ENCODE data around the gene TMEM200C.

TMEM200C gene

DNA sequence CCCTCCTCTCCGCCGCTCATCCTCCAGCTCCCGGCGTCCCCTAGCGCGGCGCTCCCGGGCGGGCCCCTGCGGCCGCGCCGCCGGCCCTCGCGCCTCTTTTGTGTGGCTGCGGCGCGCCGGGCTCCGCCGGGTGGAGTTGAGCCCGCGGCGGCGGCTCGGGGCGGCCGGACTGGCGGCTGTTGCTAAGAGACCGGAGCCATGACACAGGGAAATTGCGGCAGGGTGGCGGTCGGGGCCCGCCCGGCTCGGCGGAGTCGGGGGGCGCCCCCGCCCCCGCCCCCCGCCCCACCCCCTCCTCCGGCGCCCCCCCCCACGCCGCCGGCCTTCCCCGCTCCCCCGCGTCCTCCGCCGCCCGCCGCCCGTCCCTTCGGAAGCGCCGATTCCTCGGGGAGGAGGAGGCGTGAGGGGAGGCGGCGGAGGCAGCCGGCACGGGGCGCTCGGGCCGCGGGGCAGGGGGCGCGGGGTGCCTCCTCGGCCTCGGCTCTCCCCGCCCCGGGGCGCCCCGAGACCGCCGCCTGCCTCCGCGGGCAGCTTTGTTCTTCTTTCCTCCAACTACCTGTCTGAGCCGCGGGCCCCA, at the start of gene TMEM200C:
Gene TMEM200C, minus strand, starts transcription at position 224 of the 577 bp plus-strand sequence. CDS start 3,459 bp downstream, outside the sequence.
- DNase-seq, result peak; percentile 6

DNA sequence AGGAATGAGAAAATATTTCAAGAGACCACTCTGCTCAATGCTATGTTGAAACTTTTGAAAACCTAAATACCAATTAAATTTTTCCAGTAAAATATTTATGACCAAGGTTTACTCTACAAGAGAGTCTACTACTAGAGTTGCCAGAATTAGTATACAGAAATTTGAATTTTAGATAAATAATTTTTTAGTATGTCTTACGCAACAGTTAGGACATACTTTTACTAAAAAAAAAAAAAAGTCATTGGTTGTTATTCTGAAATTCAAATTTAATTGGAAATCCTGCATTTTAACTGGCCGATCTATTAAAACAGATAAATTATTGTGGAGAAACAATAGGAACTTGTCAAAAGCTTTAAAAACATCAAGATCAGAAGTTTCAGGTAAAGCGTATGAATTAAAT, 49.1 kb upstream of the TMEM200C start:
- no peak for DNase-seq

DNA sequence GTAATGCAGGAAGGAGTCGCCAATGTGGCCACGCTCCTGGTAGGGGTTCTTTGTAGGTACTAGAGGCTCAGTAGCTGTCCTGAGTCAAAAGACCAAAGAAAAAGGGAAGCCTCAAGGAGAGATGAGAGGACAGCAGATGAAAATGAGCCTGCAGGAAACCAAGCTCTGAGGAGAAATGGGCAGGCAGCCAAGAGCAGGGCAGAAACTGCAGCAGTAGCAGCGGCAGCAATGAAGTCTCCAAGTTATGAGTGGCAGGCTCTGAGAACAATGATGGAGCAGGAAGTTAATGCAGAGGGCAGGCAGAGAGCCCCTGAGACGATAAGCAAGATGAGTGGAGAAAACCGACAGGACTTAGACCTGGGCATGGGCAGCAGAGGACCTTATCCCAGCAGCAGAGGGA, 48.2 kb upstream of the TMEM200C start:
- no peak for DNase-seq

DNA sequence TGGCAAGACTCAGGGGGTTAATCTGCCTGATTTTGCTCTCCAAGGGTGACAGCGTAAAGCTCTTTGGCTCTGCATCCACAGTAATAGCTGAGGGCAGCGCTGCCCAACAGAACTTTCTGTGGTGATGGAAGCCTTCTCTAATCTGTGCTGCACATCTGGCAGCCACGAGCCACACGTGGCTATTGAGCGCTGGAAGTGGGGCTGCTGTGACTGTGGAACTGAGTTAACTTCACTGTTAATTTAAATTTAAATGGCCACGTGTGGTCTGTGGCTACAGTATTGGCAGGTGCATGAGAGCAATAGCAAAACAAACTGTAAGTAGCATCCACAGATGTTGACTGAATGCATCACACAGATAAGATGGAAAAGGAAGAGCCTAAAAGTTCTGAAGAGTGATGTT, 47.3 kb upstream of the TMEM200C start:
- DNase-seq, result no peak

DNA sequence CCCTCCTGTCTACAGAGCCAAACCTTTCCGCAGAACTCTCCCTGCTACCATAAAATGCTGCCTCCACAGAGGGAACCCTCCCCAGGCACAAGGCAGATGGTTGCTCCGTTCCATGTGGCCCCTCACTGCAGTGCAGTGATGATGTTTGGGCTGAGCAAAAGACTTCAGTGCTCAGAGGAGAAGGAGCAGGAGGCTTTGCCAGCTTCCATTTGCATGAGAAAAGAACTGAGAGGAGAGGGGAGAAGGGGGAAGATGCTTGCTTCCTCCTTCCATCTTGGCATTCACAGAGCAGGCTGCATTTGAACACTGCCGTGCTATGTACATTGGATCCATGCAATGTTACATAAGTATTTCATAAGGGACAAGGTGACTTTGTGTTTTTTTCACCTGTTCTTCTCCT, 46.6 kb upstream of the TMEM200C start:
- DNase-seq, result no peak

DNA sequence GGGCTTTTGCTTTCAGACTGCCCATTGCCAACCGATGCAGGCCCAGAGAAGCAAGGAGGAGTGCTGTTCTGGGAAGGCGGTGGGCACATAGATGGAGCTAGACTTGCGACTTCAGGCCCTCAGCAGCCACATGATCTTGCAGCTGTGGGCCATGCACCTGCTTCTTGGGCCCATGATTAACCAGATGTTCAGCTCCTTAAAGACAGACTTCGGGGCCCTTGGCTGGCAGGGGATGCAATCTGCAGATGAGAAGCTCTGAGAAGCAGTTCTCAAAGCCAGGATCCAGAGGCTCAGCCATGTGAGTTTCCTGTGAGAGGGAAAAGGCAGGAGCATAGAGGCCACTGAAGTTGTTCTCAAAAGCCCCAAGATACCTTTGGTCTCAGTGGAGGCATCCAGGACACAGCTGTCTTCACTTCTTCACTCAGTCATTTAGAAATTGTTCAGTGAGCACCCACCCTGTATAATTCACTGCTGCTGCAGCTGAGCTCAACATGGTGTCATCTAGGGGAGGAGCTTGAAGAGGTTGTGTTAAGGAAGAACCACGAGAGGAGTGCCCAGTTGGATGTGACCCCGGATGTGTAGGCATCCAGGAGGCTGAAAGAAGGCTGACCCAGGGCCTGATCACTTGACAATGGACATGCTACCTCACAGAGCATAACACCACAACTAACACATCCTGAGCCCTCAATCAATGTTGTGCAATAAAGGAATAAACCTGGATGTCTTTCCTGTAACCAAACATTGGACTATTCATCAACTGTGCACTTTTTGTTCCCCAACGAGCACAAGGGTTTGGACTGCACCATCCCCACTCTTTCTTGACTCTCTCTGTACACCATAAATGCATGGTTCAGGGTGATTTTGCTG, 44.7 kb upstream of the TMEM200C start:
- no peak for DNase-seq

DNA sequence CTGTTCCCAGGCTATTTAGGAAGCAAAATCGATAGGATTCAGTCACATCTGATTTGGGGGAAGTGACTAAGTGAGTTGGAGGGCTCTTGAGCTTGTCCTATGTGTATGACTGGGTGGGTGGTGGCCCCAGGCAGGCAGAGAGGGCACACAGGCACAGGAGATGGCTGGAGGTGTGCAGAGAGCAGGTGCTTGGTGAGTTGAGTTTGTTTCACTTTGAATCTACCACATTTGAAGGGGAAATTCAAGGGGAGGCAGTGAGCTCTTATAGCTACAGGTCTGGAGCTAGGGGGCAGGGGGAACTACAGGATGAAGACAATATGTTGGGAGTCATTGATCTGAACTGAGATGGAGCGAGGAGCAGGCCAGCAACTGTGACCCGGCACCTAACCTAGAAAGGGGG, 42.5 kb upstream of the TMEM200C start:
- no peak for DNase-seq

DNA sequence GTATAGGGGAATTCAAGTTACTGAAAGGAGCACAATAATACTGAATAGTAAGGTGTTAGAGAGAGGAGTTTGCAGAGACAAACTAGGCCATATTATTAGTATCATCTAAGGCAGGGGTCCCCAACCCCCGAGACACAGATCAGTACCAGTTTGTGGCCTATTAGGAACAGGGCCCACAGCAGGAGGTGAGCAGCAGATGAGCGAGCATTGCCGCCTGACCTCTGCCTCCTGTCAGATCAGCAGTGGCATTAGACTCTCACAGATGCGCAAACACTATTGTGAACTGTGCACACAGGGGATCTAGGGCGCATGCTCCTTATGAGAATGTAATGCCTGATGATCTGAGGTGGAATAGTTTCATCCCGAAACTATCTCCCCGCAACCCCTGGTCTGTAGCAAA, 41.8 kb upstream of the TMEM200C start:
- no peak for DNase-seq

DNA sequence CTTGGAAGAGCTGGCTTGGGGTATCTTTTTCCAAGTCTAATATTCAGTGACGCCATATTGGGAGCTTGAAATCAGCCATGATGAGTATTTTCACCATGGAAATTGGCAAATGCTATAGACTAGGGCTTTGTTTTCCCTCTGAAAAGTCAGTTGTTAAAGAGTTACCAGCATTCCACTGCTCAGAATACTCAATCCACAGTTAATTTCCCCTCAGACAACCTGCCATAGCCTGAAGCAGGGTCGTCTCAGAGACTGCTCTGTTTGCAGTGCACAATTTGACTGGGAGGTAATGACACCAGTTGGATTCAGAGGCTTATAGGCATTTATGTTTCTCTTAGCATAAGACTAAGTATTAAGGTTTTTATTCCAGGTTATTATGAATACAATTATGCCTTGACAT, 35.5 kb upstream of the TMEM200C start:
- no peak for DNase-seq

DNA sequence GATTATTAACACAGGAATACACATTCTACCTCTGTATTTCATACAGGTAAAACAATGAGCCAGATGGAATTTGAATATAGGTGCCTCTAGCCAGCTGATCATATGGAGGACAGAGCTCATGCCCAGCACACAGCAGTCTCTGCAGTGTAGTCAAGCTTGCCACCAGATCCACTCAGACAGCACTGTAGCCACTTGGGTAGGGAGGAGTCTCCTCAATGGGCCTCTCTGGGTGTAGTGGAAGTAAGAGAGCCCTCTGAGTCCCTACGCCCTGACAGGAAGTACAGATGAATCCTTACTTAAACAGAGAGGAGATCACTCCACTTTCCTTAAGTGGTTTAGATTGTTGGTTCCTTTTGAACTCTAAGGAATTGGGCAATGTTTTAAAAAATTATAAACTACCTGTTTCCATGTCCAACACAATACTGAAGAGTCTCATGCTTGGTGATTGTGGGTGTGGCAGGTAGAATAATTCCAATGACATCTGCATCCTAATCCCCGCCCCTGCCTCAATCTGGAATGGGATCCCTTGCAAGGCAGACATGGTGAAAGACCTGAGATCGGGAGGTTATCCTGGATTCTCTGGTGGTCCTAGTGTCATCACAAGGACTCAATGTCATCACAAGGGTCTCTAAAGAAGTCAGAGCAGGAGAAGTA, 23.0 kb upstream of the TMEM200C start:
- DNase-seq, result no peak

DNA sequence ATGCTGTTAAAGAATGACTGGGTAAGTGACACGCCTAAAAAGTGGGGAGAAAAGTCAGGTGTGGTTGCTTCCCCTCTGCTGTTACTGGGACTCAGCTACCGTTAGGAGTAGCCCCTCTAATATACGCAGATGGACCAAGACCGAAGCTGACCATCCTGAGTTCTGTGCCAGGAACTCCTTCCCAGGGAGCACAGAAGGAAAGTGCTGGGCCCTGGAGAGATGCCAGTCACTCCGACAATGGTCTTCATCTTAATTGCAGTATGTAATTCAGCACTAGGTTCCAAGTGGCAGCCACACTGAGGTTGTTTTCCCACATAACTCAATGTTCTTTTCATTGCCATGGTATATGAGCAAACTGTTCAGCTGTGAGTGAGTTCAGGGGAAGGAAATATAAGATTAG, 19.6 kb upstream of the TMEM200C start:
- no peak for DNase-seq

DNA sequence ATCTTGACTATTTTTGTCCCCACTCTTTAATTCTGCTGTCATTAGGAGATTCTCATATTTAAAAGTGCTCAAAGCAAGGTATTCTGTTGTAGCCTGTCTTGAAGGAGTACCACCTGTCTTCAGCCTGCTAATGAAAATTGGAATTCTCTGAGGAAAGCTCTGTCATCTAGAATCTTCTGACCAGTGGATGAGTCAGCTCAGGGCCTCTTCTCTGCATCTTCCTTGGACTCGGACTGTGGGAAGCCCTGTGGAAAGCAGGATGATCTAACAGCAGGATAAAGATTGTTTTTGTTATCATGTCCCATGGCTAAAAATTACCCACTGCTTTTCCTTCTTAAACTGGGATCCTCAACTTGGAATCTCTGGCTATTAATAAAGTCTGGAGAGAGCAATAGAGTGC, 18.7 kb upstream of the TMEM200C start:
- DNase-seq, result no peak

DNA sequence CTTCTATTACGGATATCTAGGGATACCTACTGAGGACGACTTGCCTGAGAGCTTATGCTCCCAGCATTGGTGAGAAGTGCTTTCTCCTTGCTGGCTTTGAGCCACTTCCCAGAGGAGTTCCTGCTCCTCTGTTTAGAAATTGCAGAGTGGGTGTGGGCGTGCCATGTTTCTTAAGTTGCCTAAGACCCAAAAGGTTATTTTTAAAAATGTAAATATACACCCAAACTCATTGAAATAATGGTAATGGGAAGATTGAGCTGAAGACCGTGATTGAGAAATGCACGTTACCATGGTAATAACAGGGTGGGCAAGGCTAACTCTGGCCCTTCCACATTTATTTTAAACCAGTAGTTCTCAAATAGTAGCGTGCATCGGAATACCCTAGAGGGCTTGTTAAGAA, 17.2 kb upstream of the TMEM200C start:
- no peak for DNase-seq

DNA sequence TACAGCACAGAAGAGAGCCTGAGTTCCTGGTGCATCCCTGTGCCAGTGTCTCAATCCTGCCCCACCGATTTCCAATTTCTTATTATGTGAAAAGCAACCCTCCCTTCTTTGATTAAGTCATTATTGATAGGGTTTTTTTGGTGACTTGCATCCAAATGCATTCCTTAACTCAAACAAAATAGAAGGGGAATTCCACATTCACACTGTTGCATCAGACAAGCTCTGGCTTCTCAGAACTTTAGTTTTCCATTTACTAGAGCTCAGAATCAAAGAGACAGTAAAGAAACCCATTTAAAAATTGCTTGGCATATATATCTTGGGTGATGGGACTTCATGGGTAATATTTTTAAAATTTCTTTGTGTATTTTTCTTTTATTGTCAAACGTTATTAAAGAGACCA, 13.8 kb upstream of the TMEM200C start:
- no peak for DNase-seq

DNA sequence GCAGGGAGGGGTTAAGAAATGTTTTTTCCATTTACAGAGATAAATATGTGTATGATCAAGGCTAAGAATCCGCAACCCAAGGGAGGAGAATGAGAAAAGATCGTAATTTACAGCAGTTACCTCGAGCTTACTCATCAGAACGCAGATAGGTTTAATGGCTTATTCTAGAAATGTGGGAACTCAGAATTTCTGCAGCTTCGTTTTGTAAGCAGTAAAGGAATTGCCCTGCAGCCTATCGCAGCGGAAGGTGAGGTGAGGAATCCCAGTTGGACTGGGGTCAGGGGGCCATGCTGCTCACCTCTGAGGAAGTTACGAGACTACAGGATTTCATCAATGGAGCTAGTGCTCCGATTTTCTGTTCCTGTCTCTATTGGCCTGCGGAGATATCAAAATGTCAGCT, 8.1 kb upstream of the TMEM200C start:
- no peak for DNase-seq

DNA sequence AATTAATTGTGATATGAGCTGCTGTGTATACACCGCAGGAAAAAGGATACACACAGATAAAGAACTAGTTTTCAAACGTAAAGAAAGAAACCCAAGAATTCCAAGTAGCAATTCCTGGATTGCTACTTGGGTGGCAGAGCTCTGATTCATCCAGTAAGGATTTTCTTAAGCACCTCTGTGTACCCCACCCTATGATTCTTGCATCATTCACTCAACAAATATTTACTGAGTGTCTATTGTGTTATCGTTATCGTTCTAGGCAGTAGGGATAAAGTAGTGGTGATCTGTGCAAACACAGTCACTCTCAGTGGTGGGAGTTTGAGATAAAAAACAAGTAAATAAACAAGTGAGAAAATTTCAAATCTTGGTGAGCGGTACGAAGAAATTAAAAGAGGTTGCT, 4.9 kb upstream of the TMEM200C start:
- DNase-seq, result no peak

DNA sequence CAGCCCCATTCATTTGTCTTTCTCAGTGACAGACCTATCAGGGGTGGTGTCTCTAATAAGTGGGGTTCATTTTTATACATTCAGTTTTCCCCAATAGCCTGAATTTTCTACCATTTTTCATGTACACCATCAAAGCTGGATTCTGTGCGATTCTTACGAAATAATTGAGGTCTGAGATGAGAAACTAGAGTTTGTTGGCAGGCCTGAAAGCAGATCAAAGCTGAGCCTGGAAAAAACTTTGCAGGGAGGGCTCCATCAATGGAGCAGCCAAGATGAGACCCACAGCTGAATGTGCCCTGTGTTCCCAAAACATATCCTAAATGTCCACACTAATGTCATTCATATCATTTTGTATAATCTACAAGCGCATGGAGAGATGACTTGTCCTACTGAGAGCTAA, 4.5 kb upstream of the TMEM200C start:
- no peak for DNase-seq

DNA sequence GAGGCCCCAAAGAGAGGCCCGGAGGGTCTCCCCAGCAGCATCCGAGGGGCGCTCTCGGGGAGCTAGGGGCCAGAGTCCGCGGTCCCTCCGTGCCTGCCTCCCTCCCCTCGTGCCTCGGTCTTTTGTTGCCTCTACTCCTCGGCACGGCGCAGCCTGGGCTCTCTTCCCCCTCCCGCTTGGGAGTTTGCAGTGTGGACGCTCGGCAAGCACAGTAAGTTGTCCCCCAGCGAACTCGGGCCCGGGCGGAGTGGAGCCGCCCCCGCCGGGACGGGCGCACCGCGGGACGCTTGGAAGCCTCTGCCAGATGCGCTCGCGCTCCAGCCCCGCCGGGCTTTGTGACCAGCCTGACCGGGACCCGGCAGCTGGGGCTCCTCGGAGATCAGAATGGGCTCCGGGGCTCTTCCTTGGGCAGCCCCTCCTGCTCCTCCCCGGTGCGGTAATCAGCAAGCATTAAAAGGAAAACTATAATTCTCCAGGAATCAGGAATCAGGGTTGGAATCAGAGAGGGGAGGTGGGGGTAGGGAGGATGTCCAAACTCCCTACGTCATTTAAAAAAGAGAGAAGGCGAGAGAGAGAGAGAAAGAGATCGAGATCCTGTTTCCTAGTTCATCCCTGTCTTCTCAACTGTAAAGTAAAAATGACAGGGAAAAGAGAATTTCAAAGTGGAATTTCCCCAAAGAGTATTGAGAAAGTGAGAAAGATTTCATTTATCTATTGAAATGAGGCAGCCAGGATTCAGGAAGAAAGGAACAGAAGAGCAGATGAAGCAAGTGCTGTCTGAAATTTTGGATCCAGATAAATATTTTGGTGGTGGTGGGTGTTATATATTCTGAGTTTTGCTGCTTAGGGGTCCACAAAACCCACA, 786 bp upstream of the TMEM200C start:
- no peak for DNase-seq

DNA sequence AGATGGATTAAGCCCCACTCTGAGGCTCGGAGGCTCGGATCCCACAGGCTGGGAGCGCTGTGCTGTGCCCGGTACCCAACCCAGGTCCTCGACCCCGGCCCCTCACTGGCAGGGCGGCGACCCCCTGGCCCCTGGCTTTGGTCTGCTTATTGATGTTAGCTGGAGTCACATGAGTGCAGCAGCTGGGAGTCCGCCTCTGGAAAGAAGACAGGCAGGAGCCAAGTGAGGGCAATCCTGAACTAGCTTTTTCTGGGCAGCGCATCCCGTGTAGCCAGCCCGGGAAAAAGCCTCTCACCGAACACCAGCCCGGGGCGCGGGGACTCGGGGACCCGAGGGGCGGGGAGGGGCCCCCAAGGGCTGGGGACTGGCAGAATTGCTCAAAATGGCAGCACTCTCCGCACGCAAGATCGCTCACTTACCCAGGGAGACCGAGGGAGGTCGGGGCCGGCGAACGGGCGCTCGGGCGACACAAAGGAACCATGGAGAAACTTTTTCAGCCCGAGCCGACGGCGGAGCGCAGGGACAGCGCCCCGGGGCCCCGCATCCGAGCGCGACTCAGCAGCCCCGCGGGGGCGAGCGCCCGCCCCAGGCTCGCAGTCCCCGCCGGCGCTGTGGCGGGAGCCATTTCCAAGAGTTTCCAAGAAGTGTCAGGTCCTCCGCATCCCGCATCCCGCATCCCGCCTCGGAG, 567 bp downstream of the TMEM200C start:
- DNase-seq, result no peak

DNA sequence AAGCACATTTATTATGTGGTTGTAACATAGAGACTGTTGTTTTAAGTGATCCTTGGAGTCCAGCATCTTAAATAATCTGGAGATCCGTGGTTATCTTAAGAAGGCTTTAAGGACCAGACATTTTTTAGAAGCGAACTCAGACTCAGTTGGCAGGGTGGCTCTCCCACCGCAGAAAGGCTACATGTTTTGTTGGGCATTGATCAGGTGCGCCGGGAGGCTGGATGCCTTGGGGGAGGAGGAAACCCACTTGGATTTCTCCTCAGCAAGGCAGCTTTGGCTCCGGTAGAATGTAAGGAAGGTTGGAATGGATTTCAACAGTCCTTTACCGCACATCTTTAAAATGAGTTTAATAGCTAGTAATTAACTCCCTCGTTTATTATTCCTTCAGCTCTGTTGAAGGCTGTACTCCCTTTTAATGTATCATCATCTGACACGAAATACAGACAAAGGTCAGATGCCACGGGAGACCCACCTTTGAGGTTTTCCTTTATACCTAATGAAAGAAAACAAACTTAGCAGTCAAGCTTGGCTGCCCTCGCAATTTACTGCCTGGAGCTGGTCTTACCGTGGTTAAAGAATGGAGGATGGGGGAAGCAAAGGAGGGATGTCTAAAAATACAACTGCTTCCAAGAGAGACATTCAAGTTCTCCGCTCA, 1.2 kb downstream of the TMEM200C start:
- DNase-seq, result no peak

DNA sequence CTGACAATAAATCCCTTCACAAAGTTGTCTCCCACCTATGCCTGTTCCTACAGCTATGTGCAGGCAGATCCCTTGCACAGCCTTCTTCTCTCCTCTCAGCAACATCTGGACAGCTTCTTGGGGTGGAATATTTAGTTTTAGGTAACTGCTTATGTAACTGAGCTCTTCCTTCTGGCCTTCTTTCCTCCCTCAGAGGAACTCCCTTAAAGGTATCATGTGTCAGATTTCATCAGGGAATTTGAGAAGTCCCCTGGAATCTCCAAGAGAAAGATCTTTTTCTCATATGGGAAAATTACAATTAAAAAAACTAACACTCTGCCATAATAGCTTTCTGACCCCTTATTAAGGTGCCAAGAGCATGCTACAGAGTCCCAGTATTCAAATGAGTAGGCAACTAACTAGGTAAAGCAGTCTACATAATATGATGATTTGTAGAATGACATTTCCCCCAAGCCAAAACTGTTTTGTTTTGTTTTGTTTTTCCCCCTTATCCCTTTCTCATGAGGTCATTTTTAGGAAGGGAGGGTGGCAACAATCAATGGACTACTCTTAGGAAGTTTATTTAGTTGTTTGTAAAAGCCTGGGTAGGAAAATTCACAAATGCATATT, 2.4 kb downstream of the TMEM200C start:
- DNase-seq, result no peak

DNA sequence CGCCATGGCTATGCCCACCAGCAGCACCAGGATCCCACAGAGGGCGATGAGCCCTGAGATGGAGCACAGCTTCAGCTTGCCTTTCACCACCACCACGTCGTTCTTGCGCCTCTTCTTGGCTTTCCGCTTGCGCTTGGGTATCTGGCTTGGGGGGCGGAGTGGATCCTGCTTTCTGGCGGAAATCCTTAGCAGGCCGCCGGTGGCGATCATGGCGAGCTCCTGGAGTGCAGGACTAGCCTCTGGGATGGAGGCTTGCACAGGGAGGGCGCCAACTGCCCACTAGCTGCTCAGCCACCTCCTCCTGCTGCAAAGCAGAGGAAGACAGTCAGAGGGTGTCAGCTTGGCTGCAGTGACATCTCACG, 3.5 kb downstream of the TMEM200C start:
- no peak for DNase-seq
